Keratinocyte (primary cell): ENCODE results near the gene DPF3.

ENCODE experiments used
- EZH2 ChIP-seq: IDR thresholded peaks from one replicate; pipeline ENCODE4 v1.6.1; 2012; ENCODE audit warnings: inconsistent platforms, mild to moderate bottlenecking, low read length, moderate library complexity
- TF ChIP-seq, protein P1 (sequence below), 3 experiments: IDR thresholded peaks in 1 of 3; conservative IDR thresholded peaks in 1 of 3; optimal IDR thresholded peaks in 1 of 3; 2 replicates in 2 of 3; 3 replicates in 1 of 3; pipeline versions ENCODE3 to v1.5.1; 2011; ENCODE audit warnings: low read length in 3 of 3, mild to moderate bottlenecking in 3 of 3, moderate library complexity in 2 of 3, control low read depth in 1 of 3, inconsistent platforms in 1 of 3; ENCODE audit not compliant: insufficient read depth in 2 of 3; ENCODE audit errors: extremely low read depth in 1 of 3

DNA sequence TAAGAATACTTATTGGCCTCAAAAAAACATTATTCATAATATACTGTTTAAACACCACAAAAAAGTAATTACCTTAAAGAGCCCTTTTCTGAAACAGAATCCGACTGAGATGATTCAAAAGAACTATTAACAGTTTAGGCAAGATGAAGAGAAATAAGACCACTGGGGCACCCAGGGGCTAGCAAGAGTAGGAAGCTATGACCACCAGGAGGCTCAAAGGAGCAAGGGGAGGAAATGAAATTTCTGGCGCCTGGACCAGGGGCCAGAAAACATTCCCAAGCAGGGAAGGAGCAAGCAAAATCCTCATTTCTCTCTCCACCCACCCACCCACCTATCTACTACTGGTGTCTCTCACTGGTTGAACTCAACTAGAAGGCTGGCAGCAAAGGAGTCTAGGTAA is 26.1 kb upstream of the DPF3 start:
- TF ChIP-seq, protein P1, sequence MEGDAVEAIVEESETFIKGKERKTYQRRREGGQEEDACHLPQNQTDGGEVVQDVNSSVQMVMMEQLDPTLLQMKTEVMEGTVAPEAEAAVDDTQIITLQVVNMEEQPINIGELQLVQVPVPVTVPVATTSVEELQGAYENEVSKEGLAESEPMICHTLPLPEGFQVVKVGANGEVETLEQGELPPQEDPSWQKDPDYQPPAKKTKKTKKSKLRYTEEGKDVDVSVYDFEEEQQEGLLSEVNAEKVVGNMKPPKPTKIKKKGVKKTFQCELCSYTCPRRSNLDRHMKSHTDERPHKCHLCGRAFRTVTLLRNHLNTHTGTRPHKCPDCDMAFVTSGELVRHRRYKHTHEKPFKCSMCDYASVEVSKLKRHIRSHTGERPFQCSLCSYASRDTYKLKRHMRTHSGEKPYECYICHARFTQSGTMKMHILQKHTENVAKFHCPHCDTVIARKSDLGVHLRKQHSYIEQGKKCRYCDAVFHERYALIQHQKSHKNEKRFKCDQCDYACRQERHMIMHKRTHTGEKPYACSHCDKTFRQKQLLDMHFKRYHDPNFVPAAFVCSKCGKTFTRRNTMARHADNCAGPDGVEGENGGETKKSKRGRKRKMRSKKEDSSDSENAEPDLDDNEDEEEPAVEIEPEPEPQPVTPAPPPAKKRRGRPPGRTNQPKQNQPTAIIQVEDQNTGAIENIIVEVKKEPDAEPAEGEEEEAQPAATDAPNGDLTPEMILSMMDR (optimal IDR thresholded peaks at IDR 0.05 in 1 of 3, IDR thresholded peaks at IDR 0.05 in 1 of 3, conservative IDR thresholded peaks at IDR 0.05 in 1 of 3; ENCODE audit: extremely low read depth in 1 of 3, insufficient read depth in 2 of 3, low read length in 3 of 3), result no peak
- no peak for TF ChIP-seq EZH2
